Measurements from ENCODE around the gene OCA2. TPM values are rescaled to one million over a fixed set of nuclear protein-coding genes. Genes with fewer than 3 reads are reported as not detected.
A peak's percentile ranks its signal among the peaks of the same experiment; 100 is the strongest.

The OCA2 gene
- total and polyA plus RNA-seq, 11 donors = 0.04 to 0.10 (median 0.07) TPM; not detected in 8

- WGBS, 4 donors = 65 to 76% (median 73%) methylated on average over 15 to 16 of the region's 16 CpGs
- TF ChIP-seq POLR2A (IDR thresholded peaks at IDR 0.05) (no peak), CTCF (IDR thresholded peaks at IDR 0.05) (no peak)
- intact Hi-C loops (cut with DNase I) = no loop called here
- H3K4me3 ChIP-seq = no peak overlapping the region
- peaks cover 0 to 6% (median 0%) of the 10 kb centered on the region in 9 donors for H3K27me3 ChIP-seq
- DNase-seq = peak in 1 of 5 donors; percentile 50
- H3K36me3 ChIP-seq = no peaks in the 10 kb centered on the region
- peak in 3 of 4 donors; percentile 52 to 69 (median 66) for ATAC-seq
- no peaks in the 10 kb centered on the region for H3K4me1 ChIP-seq
- H3K9me3 ChIP-seq = no peaks in the 10 kb centered on the region
- no peak overlapping the region for H3K27ac ChIP-seq
Measured at GRCh38 chr15:27742751-27743477, 356.2 kb downstream of the OCA2 start.

GRCh38 chr15:27741226-27741860, 357.8 kb downstream of the OCA2 start:
- WGBS, 4 donors = 49 to 58% (median 54%) methylated on average over 8 of the region's 8 CpGs
- H3K27ac ChIP-seq = no peak overlapping the region
- TF ChIP-seq CTCF (IDR thresholded peaks at IDR 0.05) (no peak), POLR2A (IDR thresholded peaks at IDR 0.05) (no peak)
- no peak overlapping the region for H3K4me3 ChIP-seq
- H3K27me3 ChIP-seq = peaks cover 0 to 2% (median 0%) of the 10 kb centered on the region in 9 donors
- no peaks in the 10 kb centered on the region for H3K36me3 ChIP-seq
- DNase-seq (no peak), ATAC-seq (no peak)
- intact Hi-C loops (cut with DNase I) = no loop called here
- no peaks in the 10 kb centered on the region for H3K4me1 ChIP-seq
- H3K9me3 ChIP-seq = peaks cover 0 to 4% (median 0%) of the 10 kb centered on the region in 12 donors

- H3K36me3 ChIP-seq = no peaks in the 10 kb centered on the region
- no peak for TF ChIP-seq CTCF (IDR thresholded peaks at IDR 0.05)
- no peak for TF ChIP-seq POLR2A (IDR thresholded peaks at IDR 0.05)
- H3K27me3 ChIP-seq = no peaks in the 10 kb centered on the region
- ATAC-seq = no peak
- no peaks in the 10 kb centered on the region for H3K4me1 ChIP-seq
- H3K27ac ChIP-seq = no peak overlapping the region
- WGBS, 4 donors = 77 to 90% (median 86%) methylated on average over 3 of the region's 3 CpGs
- H3K4me3 ChIP-seq = no peak overlapping the region
- peaks cover 0 to 32% (median 17%) of the 10 kb centered on the region in 12 donors for H3K9me3 ChIP-seq
- no peak for DNase-seq
- intact Hi-C loops (cut with DNase I) = no loop called here
Measured at GRCh38 chr15:27734785-27735495, 364.2 kb downstream of the OCA2 start.

GRCh38 chr15:27731776-27732175, 367.3 kb downstream of the OCA2 start:
- Histone ChIP-seq H3K4me1 (no peaks in the 10 kb centered on the region), H3K9me3 (peaks cover 0 to 31% (median 17%) of the 10 kb centered on the region in 12 donors), H3K4me3 (no peak overlapping the region), H3K27ac (no peak overlapping the region), H3K36me3 (no peaks in the 10 kb centered on the region), H3K27me3 (no peaks in the 10 kb centered on the region)
- no peak for ATAC-seq
- TF ChIP-seq POLR2A (IDR thresholded peaks at IDR 0.05) = no peak
- no peak for TF ChIP-seq CTCF (IDR thresholded peaks at IDR 0.05)
- no peak for DNase-seq
- intact Hi-C loops (cut with DNase I) = no loop called here
- WGBS, 4 donors = 31 to 44% (median 33%) methylated on average over 1 of the region's 1 CpG

Measured in heart left ventricle (tissue), 16 donors.